Activated CD4-positive, alpha-beta T cell treated with anti-CD3 and anti-CD28 coated beads, Interleukin-2, amount 50 U/mL, for 16 hours (primary cell): ENCODE data around the gene KLK7.
"Not testable (repeated sequence)": the region's sequence is repeated elsewhere in the genome, so short reads cannot be mapped to it uniquely, and the experiment has no call there.

Experiments
- DNase-seq: peaks from one replicate; pipeline ENCODE4 v3.0.0-alpha.2; 2020

KLK7 gene

DNA sequence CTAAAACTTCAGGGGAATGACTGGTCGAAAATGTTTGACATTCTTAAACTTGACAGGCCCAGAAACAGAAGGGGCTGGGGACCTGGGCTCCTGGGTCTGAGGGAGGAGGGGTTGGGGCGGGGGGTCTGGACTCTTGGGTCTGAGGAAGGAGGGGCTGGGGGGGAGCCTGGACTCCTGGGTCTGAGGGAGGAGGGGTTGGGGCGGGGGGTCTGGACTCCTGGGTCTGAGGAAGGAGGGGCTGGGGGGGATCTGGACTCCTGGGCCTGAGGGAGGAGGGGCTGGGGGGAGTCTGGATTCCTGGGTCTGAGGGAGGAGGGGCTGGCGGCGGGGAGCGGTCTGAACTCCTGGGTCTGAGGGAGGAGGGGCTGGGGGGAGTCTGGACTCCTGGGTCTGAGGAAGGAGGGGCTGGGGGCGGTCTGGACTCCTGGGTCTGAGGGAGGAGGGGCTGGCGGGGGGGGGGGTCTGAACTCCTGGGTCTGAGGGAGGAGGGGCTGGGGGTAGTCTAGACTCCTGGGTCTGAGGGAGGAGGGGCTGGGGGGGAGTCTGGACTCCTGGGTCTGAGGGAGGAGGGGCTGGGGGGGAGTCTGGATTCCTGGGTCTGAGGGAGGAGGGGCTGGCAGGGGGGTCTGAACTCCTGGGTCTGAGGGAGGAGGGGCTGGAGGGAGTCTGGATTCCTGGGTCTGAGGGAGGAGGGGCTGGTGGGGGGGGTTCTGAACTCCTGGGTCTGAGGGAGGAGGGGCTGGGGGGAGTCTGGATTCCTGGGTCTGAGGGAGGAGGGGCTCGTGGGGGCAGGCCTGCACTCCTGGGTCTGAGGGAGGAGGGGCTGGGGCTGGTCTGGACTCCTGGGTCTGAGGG is 8.8 kb downstream of the KLK7 start:
- DNase-seq: no peak

DNA sequence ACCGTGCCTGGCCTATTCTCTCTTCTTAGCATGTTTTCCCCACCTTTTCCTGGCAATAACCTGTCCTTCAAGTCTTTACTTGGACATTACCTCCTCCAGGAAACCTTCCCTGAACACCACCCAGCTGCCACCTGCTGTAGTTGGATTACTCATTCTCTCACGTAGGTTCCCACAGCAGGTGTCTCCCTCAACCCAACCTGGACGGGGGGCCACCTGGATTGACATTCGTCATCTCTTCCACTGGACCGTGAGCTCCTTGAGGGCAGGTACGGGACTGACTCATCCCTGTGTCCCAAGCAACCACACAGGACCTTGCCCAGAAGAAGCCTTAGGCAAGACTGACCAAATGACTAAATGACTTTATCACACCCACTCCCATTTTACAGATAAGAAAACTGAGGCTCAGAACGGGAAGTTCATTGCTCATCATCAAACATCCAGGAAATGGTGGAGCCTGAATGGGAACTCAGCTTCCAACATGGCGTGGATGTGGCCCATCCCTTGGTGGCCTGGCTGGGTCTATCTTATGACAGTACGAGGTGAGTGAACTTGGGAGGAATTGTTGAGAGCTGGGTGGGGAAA is 10.8 kb downstream of the KLK7 start:
- DNase-seq: no peak

DNA sequence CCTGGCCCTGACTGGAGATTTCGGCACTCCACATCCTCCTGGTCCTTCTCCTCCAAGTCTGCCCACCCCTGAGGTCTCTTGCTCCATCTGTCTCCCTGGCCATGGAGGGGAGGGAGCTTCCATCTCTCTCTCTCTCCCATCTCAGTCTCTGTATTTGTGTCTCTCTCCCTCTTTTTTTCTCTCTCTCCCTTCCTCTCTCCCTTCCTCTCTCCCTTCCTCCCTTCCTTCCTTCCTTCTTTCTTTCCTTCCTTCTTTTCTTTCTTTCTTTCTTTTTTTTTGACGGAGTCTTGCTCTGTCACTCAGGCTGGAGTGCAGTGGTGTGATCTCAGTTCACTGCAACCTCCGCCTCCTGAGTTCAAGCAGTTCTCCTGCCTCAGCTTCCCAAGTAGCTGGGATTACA is 13.9 kb downstream of the KLK7 start:
- DNase-seq: not testable (repeated sequence)

DNA sequence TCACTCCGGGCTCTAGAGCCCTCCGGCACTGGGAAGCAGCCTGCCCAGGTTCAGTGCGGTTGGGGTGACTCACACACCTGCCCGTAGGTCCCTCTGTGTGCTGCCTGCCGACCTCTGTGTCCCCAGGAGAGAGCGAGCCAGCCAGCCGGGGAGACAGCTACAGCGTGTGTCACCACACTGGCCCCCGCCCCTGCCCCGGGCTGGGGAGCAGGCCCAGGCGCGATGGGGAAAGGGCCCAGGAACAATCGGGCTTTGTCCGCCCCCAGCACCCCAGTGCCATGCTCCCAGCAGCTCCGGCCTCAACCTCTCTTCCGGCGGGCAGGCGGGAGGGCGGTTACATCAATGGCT is 14.3 kb downstream of the KLK7 start, which contains the start of gene KLK6:
Gene KLK6 (minus strand): TSS at position 179 of the 348 bp plus-strand sequence. CDS start 1,487 bp downstream, outside the sequence.
- DNase-seq: no peak

DNA sequence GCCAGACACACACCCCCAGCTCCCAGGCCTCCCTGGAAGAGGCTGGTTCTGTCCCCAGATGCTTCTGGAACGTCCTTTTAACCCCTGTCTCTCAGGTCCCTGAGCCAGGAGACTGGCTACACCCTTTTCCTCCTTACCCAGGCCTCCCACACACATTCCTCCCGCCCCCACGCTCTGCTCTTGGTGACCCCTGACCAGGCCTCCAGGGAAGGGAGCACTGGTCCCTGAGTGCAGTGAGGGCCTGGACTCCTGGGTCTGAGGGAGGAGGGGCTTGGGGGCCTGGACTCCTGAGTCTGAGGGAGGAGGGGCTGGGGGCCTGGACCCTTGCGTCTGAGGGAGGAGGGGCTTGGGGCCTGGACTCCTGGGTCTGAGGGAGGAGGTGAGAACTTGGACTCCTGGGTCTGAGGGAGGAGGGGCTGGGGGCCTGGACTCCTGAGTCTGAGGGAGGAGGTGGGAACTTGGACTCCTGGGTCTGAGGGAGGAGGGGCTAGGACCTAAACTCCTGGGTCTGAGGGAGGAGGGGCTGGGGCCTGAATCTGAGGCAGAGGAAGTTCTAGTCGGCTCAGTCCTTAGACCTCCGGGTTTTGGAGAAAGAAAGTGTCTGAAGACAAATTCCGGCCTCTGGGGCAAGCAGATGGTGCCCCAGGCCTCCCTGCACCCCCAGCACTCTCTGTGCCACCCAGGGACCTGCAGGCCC is 14.9 kb downstream of the KLK7 start:
- DNase-seq: no peak

DNA sequence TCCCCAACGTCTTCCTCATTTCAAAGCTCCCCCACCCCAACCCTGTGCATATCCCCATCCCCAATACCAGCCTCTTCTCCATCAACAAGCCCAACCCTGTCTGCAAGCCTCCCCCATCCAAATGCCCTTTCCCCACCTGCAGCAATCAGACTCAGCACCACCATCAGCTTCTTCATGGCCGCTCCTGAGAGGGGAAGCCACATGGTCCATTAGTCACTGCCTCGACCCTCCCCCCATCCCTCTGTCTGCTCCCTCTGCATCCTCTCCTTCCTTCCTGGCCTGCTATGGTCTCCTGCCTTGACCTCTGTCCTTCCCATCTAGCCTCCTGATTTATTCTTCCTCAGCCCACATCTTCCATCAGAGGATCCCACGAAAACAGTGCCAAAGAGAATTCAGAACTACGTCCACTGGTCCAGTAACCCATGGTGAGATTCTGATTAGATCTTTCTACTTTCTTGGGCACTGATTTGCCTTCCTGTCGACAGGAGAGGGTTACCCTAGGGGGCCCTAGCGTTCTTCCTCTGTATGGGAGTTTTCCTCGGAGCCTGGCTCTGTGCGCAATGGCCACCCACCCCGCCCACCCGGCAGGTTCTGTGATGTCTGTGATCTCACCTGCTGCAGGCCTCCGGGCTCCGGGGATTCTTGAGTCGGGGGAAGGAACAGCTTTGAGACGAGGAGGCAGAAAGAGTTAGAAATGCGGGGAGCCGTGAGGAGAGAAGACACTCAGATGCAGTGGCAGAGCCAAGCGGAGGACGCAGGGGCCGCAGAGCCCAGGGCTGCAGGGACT is 15.6 kb downstream of the KLK7 start:
- no peak for DNase-seq

DNA sequence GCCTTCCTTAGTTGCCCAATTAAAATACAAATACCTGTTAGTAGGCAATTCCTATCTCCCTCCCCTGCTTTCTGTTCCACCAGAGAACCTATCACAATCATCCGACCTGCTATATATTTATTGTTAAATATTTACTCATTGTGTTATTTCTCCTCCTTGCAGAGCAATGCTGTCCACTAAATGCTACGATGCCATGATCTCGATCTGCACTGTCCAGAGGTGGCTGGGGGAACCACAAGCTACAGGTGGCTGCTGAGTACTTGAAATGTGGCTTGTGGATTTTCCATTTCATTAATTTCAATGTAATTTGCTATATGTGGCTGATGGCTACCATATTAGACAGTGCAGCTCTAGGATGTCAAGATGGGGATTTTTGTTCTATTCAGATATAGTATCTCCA is 19.5 kb downstream of the KLK7 start:
- no peak for DNase-seq

DNA sequence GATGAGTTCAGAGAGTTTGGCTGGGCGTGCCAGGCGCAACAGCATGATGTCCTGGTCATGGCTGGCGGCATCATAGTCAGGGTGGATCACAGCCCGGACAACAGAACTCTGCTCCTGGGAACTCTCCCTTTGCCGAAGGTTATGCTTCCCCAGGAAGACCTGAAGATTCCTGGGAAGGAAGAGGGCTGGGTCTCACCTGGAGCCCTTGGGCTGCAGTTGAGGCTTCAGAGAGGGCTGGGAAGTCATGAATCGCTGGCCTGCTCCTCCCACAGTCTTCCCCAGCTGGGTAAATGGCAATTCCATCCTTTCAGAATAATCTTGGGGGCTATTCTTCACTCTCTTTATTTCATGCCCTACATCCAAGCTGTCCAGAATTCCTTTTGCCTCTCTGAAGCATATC is 20.3 kb downstream of the KLK7 start:
- no peak for DNase-seq

DNA sequence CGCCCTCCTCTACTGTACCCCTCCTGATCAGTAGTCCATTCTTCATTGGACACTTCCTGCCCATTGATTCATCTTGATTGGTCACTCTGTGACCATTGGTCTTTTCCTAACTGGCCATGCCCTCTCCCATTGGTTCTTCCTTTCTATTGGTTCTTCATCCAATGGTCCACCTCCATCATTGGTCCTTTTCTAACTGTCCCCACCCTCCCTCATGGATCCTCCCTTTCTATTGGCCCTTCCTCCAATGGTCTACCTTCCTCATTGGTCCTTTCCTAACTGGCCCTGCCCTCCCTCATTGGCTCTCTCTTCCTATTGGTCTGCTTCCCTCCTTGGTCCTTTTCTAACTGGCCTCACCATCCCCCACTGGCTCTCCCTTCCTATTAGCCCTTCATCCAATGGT is 21.5 kb downstream of the KLK7 start:
- DNase-seq: no peak

DNA sequence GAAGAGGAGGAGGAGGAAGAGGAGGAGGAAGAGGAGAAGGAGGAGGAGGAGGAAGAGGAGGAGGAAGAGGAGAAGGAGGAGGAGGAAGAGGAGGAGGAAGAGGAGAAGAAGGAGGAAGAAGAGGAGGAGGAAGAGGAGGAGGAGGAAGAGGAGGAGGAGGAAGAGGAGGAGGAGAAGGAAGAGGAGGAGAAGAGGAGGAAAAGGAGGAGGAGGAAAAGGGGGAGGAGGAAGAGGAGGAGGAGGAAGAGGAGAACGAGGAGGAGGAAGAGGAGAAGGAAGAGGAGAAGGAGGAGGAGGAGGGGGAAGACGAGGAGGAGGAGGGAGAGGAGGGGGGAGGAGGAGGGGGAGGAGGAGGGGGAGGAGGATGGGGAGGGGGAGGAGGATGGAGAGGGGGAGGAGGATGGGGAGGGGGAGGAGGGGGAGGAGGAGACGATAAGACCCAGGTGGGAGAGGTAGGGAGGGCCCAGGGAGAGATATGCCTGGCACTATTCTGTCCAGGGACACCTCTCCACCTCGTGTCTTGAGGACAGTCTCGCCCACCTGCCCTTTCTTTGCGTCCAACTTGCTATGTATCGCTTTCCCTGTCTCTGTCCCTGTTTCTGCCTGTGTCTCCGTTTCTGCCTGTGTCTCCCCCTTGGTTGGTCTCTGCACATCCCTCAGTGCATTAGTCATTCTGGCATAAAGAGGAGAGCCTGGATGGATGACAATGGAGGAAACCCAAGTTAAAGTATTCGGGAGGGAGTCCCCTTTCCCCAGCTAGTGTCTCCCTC is 23.8 kb downstream of the KLK7 start:
- no peak for DNase-seq

DNA sequence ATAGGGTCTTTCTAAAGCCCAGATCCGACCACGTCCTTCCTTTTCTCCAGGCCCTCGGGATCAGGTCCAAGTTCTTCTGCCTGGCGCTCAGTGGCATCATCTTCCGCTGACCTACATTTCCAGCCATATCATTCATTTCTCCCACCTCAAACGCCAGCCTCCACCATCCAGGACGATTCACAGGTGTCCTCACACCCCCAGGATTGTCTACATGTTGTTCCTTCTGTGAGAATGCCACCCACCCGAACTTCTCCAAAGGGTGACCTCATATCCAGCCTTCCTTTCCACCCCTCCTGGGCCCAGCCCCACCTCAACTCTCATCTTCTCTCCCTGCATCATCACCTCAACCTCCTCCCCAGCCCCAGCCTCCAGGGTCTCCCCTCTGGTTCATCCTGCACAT is 26.1 kb downstream of the KLK7 start:
- DNase-seq: no peak

DNA sequence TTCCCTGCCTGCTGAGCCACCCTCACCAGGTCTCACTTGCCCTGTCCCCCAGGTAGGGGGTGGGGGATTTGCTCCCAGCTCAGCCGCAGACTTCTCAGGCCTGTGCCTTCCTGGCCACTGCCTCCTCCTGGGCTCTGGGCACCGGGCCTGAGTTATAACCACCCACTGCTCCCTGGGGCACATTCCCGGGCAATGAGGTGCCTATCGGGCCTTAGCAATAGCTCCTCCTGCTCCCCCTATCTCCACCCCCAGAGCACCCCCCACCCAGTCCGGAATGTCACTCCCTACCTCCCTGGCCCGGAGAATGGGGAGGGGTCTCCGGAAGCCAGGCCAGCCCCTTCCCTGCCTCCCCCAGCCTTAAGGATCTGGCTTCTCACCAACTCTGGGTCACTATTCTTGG is 30.8 kb downstream of the KLK7 start, which contains the start of gene KLK5:
Gene KLK5 (minus strand): TSS at position 129 of the 400 bp plus-strand sequence. CDS start 381 bp downstream, outside the sequence.
- no peak for DNase-seq

DNA sequence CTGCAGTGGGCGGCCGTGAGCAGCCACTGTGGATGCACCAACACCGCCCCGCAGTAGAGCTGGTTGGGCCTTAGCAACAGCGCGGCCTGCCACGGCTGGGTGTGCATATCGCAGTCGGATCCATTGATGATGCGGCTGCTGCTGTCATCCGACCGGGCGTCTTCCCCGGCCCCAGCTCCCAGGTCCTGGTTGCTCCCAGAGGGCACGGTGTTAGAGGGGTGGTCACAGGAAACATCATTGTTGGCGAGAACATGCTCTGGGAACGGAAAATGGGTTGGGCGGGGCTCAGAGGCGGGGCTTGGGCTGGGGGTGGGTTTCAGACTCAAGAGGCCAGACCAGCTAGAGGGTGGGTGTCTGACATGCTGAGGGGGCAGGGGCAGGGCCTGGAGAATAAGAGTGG is 33.9 kb downstream of the KLK7 start:
- DNase-seq: no peak

DNA sequence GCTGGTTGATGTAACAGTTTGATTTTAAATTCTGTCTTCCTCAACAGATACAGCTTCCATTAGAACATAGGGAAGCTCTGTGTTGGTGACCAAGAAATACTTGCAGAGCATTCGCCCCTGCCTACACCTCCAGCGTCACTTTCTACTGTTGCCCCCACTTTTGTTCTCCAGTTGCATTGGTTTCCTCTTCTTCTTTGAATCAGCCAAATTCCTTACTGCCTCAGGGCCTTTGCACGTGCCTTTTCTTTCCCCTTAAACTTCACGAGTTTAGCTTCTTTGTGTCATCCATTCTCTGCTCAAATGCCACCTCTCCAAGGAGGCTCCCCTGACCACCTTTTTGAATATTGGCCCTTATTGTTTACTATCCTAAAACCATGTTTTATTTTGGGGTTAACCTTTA is 36.6 kb downstream of the KLK7 start:
- DNase-seq: no peak

DNA sequence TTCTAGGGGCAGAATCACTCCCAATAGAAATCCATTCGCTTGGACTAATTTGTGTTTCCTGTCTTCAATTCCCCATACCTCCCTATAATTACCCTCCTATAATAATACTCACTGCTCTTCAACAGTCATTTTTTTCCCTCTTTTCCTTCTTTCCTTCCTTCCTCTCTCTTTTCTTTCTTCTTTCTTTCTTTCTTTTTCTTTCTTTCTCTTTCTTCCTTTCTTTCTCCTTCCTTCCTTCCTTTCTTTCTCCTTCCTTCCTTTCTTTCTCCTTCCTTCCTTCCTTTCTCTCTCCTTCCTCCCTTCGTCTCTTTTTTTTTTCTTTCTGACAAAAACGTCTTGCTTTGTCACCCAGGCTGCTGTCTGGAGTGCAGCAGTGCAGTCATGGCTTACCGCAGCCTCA is 38.9 kb downstream of the KLK7 start:
- no peak for DNase-seq

DNA sequence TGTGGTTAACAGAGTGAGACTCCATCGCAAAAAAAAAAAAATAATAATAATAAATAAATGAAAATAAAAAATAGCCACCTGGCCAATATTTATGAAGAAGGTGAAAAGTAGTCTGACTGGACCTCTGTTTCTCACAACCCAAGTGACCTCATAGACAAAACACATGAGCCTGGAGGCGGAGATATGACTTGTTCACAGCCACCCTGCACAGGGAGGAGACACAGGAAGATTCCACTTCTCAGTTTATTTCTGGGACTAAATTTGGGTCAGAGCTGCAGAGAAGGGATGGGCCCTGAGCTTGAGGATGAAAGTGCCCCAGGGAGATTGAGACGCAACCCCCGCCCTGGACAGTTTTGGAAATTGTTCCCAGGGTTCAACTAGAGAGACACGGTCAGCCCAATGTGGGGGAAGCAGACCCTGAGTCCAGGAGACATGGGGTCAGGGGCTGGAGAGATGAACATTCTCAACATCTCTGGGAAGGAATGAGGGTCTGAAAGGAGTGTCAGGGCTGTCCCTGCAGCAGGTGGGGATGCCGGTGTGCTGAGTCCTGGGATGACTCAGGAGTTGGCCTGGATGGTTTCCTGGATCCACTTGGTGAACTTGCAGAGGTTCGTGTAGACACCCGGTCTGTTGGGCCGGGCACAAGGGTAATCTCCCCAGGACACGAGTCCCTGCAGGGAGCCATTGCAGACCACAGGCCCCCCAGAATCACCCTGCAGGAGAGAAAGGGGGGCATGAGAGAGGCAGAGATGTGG is 40.5 kb downstream of the KLK7 start:
- no peak for DNase-seq

DNA sequence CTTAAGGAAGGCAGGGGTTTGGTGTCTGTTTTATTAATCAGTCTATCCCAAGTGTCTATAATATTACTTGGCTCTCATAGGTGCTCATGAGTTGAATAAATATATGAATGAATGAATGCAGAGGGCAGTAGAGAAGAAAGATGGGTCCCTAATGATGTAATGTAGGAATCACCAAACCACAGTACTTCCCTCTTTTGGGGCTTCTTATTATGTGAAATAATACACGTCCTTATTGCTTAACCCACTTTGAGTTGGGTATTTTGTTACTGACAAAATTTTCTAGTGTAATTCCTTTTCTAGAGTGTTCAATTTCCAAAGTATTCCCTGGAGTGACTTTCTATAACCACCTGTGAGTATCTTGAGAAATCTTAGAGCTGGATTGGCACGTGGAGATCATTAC is 44.1 kb downstream of the KLK7 start:
- DNase-seq: no peak

DNA sequence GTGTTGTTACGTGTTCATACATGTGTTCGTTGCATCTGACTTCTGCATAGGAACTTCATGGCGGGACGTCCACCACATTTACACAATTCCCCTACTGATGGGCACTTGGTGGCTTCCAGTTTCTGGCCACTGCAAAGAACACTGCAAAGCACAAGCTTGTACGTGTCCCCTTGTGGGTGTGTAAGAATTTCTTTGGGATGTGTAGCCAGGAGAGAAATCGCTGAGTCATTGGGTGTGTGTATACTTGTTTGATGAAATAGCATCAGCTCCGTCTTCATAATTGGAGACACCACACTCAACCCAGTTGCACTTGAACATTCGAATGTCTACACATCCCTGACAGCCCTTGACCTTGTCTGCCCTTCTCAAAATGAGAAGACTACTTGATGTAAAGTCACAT is 50.1 kb downstream of the KLK7 start:
- DNase-seq: no peak

DNA sequence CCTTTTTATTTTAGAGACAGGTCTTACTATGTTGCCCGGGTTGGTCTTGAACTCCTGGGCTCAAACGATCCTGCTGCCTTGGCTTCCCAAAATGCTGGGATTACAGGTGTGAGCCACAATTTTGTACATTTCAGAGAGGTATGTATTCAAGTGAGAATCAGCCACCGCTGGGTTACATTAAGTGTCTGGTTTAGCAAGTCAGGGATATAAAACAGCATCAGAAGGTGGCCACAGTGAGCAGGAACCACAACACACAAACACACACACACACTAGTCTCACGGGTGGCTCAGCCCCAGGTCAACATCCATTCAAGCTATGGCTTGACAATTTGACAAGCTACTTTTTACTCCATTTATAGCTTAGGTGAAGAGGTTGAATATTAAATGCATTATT is 51.0 kb downstream of the KLK7 start:
- DNase-seq: no peak

DNA sequence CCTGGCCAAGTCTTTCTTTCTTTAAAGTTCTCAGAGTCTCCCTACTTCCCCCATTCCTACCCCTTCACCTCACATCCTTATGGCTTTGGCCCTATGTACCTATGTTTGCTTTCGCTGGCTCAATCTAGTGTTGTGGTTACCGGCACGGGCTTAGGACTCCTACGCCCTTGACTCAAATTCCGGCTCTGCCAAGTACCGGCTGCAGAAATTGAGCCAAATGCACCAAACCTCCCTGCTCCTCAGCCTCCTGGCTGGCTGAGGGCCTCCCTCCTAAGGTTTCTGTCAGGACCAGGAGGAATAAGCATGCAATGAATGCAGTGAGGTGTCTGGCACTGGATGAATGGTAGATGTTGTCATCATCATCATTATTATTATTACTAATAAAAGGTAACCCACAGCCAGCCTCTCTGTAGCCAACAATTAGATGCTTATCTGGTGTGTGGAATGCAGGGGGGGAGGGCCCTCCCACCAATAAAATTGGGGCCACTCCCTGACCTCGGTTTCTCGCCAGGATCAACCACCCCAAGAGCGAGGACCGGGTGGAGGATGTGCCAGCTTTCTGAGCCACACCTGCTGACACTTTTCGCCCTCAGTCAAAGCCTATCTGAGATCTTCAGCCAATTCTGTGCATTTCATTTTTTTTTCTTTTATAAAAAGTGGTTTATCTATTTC is 51.6 kb downstream of the KLK7 start:
- DNase-seq: no peak

DNA sequence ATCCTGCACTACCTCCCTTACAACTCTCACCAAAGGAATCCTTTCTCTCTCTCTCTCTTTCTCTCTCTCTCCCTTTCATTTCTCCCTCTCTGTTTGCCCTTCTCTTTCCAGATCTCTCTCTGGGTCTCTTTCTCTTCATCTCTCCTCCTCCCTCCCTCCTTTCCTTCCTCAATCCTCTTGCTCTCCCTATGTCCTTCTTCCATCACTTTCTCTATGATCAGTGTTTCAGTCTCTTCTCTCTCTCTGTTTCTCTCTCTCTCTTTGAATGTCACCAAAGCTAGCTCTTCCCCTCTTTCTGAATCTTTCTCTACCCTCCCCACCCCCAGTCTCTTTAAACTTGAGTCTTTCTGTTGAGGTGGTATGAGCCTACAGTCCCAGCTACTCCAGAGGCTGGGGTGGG is 52.7 kb downstream of the KLK7 start:
- no peak for DNase-seq
